MCF 10A (cell line): ENCODE data around the gene GPR39. TPM values are rescaled to one million over a fixed set of nuclear protein-coding genes. Genes with fewer than 3 reads are reported as not detected.

Experiments used
- BruUV-seq: library from RNA; stranded (reverse); fragments of 400-500 nt; replicated peaks from 2 replicates; lab custom pipeline; 2021; lab: Mats Ljungman, UMichigan
- CTCF ChIA-PET: fragments of 300-600 bp; sonication (Branson Sonifier 250); formaldehyde crosslinking; extraction: SDS; loops from one replicate; lab custom pipeline; 2021; ENCODE audit warnings: antibody characterized with exemption, inconsistent platforms; lab: Yijun Ruan, JAX
- POLR2A ChIA-PET: fragments of 300-600, 350-650 bp; sonication (Branson Sonifier 250); formaldehyde crosslinking; extraction: SDS; loops from one replicate; lab custom pipeline; 2020; ENCODE audit warnings: antibody characterized with exemption, inconsistent platforms; lab: Yijun Ruan, JAX
- DNase-seq: peaks from one replicate; pipeline ENCODE4 v3.0.0-alpha.2; 2018; ENCODE audit not compliant: unreplicated experiment
- H3K27ac Mint-ChIP-seq: one replicate; pipeline ENCODE4 v1.8.0; 2022; ENCODE audit warnings: mild to moderate bottlenecking, low read depth, mixed read lengths; ENCODE audit not compliant: unreplicated experiment
- H3K27me3 Mint-ChIP-seq: one replicate; pipeline ENCODE4 v1.8.0; 2022; ENCODE audit warnings: mixed read lengths; ENCODE audit not compliant: insufficient read depth, unreplicated experiment
- H3K36me3 Mint-ChIP-seq: one replicate; pipeline ENCODE4 v1.8.0; 2022; ENCODE audit warnings: mild to moderate bottlenecking, moderate library complexity, mixed read lengths; ENCODE audit not compliant: insufficient read depth, unreplicated experiment
- H3K4me1 Mint-ChIP-seq: one replicate; pipeline ENCODE4 v1.8.0; 2022; ENCODE audit warnings: mixed read lengths; ENCODE audit not compliant: insufficient read depth, unreplicated experiment
- H3K4me3 Mint-ChIP-seq: one replicate; pipeline ENCODE4 v1.8.0; 2022; ENCODE audit warnings: mild to moderate bottlenecking, moderate library complexity, mixed read lengths; ENCODE audit not compliant: unreplicated experiment
- H3K9me3 Mint-ChIP-seq: one replicate; pipeline ENCODE4 v1.8.0; 2022; ENCODE audit warnings: mixed read lengths; ENCODE audit not compliant: unreplicated experiment
- CTCF ChIP-seq: fragments of 200-600 bp; IDR thresholded peaks from one replicate; pipeline ENCODE4 v1.8.0; 2022; ENCODE audit warnings: antibody characterized with exemption, mild to moderate bottlenecking; ENCODE audit not compliant: unreplicated experiment
- intact Hi-C: fragments of 100-400 bp; cut with micrococcal nuclease; formaldehyde crosslinking; loops from 2 replicates; pipeline ENCODE4 v1.14.1; 2022
- total RNA-seq: library from RNA; stranded (reverse); gene quantifications from 2 replicates; pipeline ENCODE4 v1.2.3, GENCODE V29; 2022

Gene GPR39
- total RNA-seq, 1 experiment from 2014 or later = 7.2 TPM

GRCh38 chr2:132577686-132578085 is 161.1 kb downstream of the GPR39 start:
- no peak for DNase-seq
- Mint-ChIP-seq H3K27ac (no peak overlapping the region), H3K9me3 (no peaks in the 10 kb centered on the region), H3K4me1 (peaks cover 6% of the 10 kb centered on the region), H3K4me3 (no peak overlapping the region), H3K36me3 (peaks cover 6% of the 10 kb centered on the region), H3K27me3 (no peaks in the 10 kb centered on the region)
- CTCF ChIA-PET = no interaction called here
- intact Hi-C loops = no loop called here
- no peak for TF ChIP-seq CTCF
- POLR2A ChIA-PET = no interaction called here
- BruUV-seq = no TSS peak

GRCh38 chr2:132581591-132581990 is 165.0 kb downstream of the GPR39 start:
- no peaks in the 10 kb centered on the region for H3K27me3 Mint-ChIP-seq
- H3K4me1 Mint-ChIP-seq = peaks cover 6% of the 10 kb centered on the region
- BruUV-seq = no TSS peak
- H3K27ac Mint-ChIP-seq = no peak overlapping the region
- intact Hi-C loops = no loop called here
- POLR2A ChIA-PET = no interaction called here
- DNase-seq = no peak
- no peaks in the 10 kb centered on the region for H3K9me3 Mint-ChIP-seq
- peaks cover 6% of the 10 kb centered on the region for H3K36me3 Mint-ChIP-seq
- CTCF ChIA-PET = no interaction called here
- TF ChIP-seq CTCF = no peak
- no peak overlapping the region for H3K4me3 Mint-ChIP-seq

- BruUV-seq = no TSS peak
- POLR2A ChIA-PET = no interaction called here
- Mint-ChIP-seq H3K9me3 (no peaks in the 10 kb centered on the region), H3K36me3 (peaks cover 6% of the 10 kb centered on the region), H3K4me1 (peaks cover 6% of the 10 kb centered on the region), H3K27me3 (no peaks in the 10 kb centered on the region), H3K27ac (no peak overlapping the region), H3K4me3 (no peak overlapping the region)
- CTCF ChIA-PET = interaction anchor here (0.8 kb wide), 1 partner anchor 42 kb away, joined by 4 read pairs; no protein-coding TSS in a partner anchor
- DNase-seq = no peak
- no peak for TF ChIP-seq CTCF
- intact Hi-C loops = no loop called here
These were observed 165.6 kb downstream of the GPR39 start for GRCh38 chr2:132581991-132582738.

- DNase-seq = no peak
- no peaks in the 10 kb centered on the region for H3K27me3 Mint-ChIP-seq
- H3K9me3 Mint-ChIP-seq = no peaks in the 10 kb centered on the region
- H3K4me1 Mint-ChIP-seq = peaks cover 3% of the 10 kb centered on the region
- H3K4me3 Mint-ChIP-seq = no peak overlapping the region
- ChIA-PET CTCF (interaction anchor here (0.5 to 0.7 kb wide), 3 partner anchors 170 to 1977 kb away, joined by 3 read pairs; no protein-coding TSS in a partner anchor), POLR2A (no interaction called here)
- peaks cover 6% of the 10 kb centered on the region for H3K36me3 Mint-ChIP-seq
- no peak for TF ChIP-seq CTCF
- H3K27ac Mint-ChIP-seq = no peak overlapping the region
- BruUV-seq = no TSS peak
- intact Hi-C loops = no loop called here
These were observed 167.2 kb downstream of the GPR39 start for GRCh38 chr2:132583666-132584360.
